LNCaP clone FGC (cell line): ENCODE results near the gene EHMT2.
"Not testable (repeated sequence)": the region's sequence is repeated elsewhere in the genome, so short reads cannot be mapped to it uniquely, and the experiment has no call there.

Source experiments
- DNase-seq: peaks from one replicate; pipeline ENCODE4 v3.0.0-alpha.2; 2011; ENCODE audit warnings: low read depth
- H3K4me3 ChIP-seq: 2 replicates; pipeline ENCODE4 v1.5.1; 2011; ENCODE audit warnings: mild to moderate bottlenecking, low read depth, low read length, control low read depth
- TF ChIP-seq, protein P1 (sequence below): IDR thresholded peaks from 2 replicates; pipeline ENCODE4 v1.5.1; 2012; ENCODE audit warnings: mild to moderate bottlenecking; ENCODE audit not compliant: control insufficient read depth, insufficient read depth; ENCODE audit errors: extremely low read depth

EHMT2 gene

GRCh38 chr6:31851485-31851832 is 46.0 kb downstream of the EHMT2 start:
- TF ChIP-seq, protein P1, sequence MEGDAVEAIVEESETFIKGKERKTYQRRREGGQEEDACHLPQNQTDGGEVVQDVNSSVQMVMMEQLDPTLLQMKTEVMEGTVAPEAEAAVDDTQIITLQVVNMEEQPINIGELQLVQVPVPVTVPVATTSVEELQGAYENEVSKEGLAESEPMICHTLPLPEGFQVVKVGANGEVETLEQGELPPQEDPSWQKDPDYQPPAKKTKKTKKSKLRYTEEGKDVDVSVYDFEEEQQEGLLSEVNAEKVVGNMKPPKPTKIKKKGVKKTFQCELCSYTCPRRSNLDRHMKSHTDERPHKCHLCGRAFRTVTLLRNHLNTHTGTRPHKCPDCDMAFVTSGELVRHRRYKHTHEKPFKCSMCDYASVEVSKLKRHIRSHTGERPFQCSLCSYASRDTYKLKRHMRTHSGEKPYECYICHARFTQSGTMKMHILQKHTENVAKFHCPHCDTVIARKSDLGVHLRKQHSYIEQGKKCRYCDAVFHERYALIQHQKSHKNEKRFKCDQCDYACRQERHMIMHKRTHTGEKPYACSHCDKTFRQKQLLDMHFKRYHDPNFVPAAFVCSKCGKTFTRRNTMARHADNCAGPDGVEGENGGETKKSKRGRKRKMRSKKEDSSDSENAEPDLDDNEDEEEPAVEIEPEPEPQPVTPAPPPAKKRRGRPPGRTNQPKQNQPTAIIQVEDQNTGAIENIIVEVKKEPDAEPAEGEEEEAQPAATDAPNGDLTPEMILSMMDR, result no peak
- H3K4me3 ChIP-seq, result no peak overlapping the region
- no peak for DNase-seq

GRCh38 chr6:31850765-31851484 is 46.6 kb downstream of the EHMT2 start:
- DNase-seq, result no peak
- H3K4me3 ChIP-seq, result no peak overlapping the region
- TF ChIP-seq, protein P1, result no peak

- TF ChIP-seq, protein P1, result no peak
- no peak overlapping the region for H3K4me3 ChIP-seq
- no peak for DNase-seq
These were observed 50.1 kb downstream of the EHMT2 start for GRCh38 chr6:31847276-31847978.

DNA sequence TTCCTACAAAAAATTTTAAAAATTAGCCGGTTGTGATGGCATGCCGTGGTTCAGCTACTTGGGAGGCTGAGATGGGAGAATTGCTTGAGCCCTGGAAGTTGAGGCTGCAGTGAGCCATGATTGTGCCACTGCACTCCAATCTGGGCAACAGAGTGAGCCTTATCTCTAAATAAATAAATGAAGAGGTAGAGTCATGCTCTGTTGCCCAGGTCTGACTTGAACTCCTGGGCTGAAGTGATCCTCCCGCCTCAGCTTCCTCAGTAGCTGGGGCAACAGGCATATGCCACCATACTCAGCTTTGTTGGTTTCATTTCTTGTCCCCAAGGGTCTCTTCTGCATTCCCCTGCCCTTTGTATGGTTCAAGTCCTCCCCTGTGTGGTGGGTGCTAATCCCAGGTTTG is 53.0 kb downstream of the EHMT2 start:
- H3K4me3 ChIP-seq, result no peak overlapping the region
- no peak for DNase-seq
- TF ChIP-seq, protein P1, result no peak

DNA sequence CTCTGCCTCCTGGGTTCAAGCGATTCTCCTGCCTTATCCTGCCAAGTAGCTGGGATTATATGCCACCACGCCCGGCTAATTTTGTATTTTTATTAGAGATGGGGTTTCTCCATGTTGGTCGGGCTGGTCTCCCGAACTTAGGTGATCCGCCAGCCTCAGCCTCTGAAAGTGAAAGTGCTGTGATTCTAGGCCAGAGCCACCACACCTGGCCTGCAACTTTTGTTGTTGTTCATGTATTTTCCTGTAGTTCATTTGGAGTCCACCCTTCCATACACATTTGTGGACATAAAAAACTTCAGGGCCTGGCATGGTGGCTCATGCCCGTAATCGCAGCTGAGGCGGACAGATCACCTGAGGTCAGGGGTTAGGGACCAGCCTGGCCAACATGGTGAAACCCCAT is 55.4 kb downstream of the EHMT2 start:
- TF ChIP-seq, protein P1, result no peak
- DNase-seq, result no peak
- H3K4me3 ChIP-seq, result no peak overlapping the region

- DNase-seq, H3K4me3 ChIP-seq: not testable (repeated sequence)
These were observed 57.7 kb downstream of the EHMT2 start for GRCh38 chr6:31839779-31840126.

DNA sequence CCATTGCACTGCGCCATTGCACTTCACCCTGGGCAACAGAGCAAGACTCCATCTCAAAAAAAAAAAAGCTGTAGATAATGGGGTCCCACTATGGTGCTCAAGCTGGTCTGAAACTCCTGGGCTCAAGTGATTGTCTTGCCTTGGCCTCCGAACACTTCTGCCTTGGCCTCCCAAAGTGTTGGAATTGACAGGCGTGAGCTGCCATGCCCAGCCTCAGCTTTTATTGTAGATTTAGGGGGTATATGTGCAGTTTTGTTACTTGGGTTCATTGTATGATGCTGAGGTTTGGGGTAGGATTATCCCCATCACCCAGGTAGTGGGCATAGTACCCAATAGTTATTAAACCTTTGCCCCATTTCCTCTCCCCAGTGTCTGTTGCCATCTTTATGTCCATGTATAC is 58.5 kb downstream of the EHMT2 start:
- no peak for DNase-seq
- TF ChIP-seq, protein P1, result no peak
- H3K4me3 ChIP-seq, result no peak overlapping the region

GRCh38 chr6:31838114-31838553 is 59.4 kb downstream of the EHMT2 start:
- not testable (repeated sequence) for DNase-seq, H3K4me3 ChIP-seq
